ENCODE measurements around the gene HOXA3. TPM values are rescaled to one million over a fixed set of nuclear protein-coding genes. Genes with fewer than 3 reads are reported as not detected.

The HOXA3 gene
- total RNA-seq, 4 donors from 2014 or later: 3.6 to 8.7 (median 6.6) TPM

DNA sequence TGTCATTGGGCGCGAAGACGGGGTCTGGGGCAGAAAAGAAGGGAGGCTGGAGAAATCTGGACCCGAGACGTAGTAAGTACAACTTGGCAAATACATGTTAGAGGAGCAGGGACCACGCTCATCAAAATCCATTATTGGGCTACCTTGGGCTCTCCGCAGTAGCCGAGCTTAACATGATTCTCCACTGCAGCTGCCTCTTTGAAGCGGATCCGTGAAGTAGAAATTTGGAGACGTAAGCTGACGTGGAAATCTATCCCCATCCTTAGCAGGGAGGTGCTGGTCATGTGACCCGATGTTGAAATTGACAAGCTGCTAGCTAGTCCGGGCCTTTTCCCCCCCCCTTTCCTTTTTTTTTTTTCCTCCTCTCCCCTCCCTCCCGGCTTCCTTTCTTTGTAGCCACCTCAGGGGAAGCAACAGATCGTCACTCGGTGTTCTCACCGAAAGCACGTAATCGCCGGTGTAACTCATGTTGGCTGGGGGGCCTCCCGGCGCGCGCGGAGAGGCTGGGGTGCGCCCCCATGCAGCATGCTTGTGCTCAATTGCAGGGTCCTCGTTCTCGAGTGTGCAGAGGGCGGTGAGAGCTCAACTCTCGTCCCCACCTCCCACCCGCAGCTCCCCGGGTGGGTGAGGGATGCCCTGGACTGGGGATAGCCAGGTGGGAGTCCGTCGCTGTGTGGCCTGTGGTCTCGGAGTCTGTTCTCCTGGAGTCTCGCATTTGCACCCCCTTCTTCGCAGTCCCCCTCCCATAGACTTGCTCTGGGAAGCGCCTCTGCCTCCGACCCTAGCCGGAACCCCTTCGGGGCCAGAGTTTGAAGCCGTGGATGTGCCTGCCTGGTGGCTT is 32.9 kb upstream of the HOXA3 start, which contains the start of gene HOXA11:
HOXA11 (minus strand) TSS at position 220 of the 841 bp plus-strand sequence; CDS start at position 132, 88 bp downstream.
- Histone ChIP-seq H3K27me3 (peaks cover 55 to 100% (median 87%) of the 10 kb centered on the region in 4 donors), H3K4me3 (peak within 1 kb of the TSS; percentile 20 to 66 (median 33)), H3K27ac (no peak within 1 kb of the TSS), H3K9me3 (no peaks in the 10 kb centered on the region), H3K36me3 (no peaks in the 10 kb centered on the region), H3K4me1 (peaks cover 31 to 60% (median 47%) of the 10 kb centered on the region in 3 donors)
- TF ChIP-seq CTCF (IDR thresholded peaks at IDR 0.05): no peak
- no peak for TF ChIP-seq POLR2A (IDR thresholded peaks at IDR 0.05)
- no peak for DNase-seq
- intact Hi-C loops (cut with DNase I): no loop called here
- WGBS, 2 donors: 10 to 17% methylated on average over 22 to 26 of the region's 43 CpGs

GRCh38 chr7:27184337-27185012 is 32.1 kb upstream of the HOXA3 start:
- TF ChIP-seq CTCF (IDR thresholded peaks at IDR 0.05): no peak
- no peak for TF ChIP-seq POLR2A (IDR thresholded peaks at IDR 0.05)
- no peaks in the 10 kb centered on the region for H3K36me3 ChIP-seq
- no peaks in the 10 kb centered on the region for H3K9me3 ChIP-seq
- intact Hi-C loops (cut with DNase I): no loop called here
- H3K4me3 ChIP-seq: peak overlapping the region; percentile 20 to 66 (median 33)
- H3K27me3 ChIP-seq: peaks cover 51 to 100% (median 88%) of the 10 kb centered on the region in 4 donors
- DNase-seq: no peak
- 7 to 11% methylated on average over 9 to 19 of the region's 72 CpGs for WGBS, 2 donors
- peaks cover 36 to 68% (median 51%) of the 10 kb centered on the region in 3 donors for H3K4me1 ChIP-seq
- H3K27ac ChIP-seq: no peak overlapping the region

DNA sequence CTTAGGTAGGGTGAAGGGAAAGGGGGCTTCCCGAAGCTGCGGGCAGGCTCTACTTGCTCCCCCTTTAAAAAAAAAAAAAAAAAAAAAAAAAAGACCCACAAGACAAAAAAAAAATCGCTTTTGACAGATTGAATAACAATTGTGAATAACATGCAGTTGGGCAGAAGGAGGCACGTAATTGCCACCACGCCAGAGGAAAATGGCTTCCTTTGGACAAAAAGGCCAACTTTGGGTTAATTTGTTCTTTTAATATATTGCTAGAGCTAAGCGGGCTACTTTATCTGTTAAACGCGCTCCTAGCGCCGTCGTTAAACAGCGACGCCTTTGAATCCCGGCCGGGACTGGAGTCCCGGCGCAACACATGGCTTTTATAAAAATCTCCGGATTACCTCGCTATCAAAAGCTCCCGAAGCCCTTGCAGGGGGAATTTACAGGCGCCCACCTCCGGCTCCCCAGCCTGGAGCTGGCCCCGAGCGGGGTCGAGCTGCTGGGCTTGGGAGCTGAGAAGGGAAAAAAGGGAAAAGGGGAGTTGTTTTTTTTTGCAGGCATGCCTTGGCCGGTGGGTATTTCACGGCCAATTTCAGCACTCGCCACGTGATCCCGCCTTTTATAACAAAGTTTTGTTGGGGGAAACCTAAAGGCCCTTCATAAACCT is 31.4 kb upstream of the HOXA3 start:
- H3K4me1 ChIP-seq: peaks cover 31 to 65% (median 47%) of the 10 kb centered on the region in 3 donors
- DNase-seq: no peak
- no peak for TF ChIP-seq CTCF (IDR thresholded peaks at IDR 0.05)
- no peak for TF ChIP-seq POLR2A (IDR thresholded peaks at IDR 0.05)
- H3K36me3 ChIP-seq: no peaks in the 10 kb centered on the region
- H3K4me3 ChIP-seq: peak overlapping the region; percentile 20 to 66 (median 33)
- WGBS, 2 donors: 6 to 12% methylated on average over 27 to 29 of the region's 30 CpGs
- H3K27me3 ChIP-seq: peaks cover 51 to 100% (median 87%) of the 10 kb centered on the region in 4 donors
- no peak overlapping the region for H3K27ac ChIP-seq
- intact Hi-C loops (cut with DNase I): no loop called here
- no peaks in the 10 kb centered on the region for H3K9me3 ChIP-seq

DNA sequence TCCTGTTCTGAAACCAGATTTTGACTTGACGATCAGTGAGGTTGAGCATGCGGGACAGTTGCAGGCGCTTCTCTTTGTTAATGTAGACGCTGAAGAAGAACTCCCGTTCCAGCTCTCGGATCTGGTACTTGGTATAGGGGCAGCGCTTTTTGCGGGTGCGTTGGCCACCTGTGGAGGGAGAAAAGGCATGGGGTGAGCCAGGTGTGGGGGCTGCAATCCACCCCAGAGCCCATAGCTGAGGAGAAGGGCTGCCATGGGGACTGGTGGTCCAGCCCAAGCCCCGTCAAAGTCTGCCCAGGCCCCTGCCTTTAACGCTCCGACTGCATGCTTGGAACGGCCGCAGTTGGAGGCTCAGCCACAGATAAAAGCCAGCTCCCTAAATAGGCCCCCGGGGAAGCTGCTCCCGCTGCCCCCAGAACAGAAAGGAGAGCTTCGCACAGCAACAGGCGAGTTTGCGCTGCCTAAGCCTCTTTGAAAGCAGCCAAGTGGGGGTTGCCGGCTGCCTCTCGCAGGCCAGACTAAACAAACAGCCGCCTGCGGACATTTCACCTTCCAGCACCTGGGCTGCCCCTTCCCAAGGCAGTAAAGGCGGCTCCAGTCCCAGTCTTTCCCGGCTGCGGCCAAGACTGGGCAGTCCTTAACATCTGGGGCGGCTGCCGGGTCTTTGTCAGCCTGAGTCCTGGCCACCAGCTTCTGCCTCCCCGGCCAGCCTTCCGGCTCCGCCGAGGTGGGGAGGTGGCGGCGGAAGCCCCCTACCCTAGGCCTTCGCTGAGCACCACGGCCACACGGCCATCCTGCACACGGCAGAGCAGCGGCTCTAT is 30.7 kb upstream of the HOXA3 start:
- Histone ChIP-seq H3K36me3 (no peaks in the 10 kb centered on the region), H3K27ac (no peak overlapping the region), H3K27me3 (peaks cover 47 to 100% (median 83%) of the 10 kb centered on the region in 4 donors), H3K4me1 (peaks cover 27 to 57% (median 39%) of the 10 kb centered on the region in 3 donors), H3K4me3 (no peak overlapping the region), H3K9me3 (no peaks in the 10 kb centered on the region)
- no peak for DNase-seq
- WGBS, 2 donors: 30 to 33% methylated on average over 9 to 13 of the region's 39 CpGs
- intact Hi-C loops (cut with DNase I): no loop called here
- TF ChIP-seq POLR2A (IDR thresholded peaks at IDR 0.05): no peak
- no peak for TF ChIP-seq CTCF (IDR thresholded peaks at IDR 0.05)

All from esophagus squamous epithelium (tissue), 5 donors.